Liver (tissue), 9 donors: Measurements from ENCODE around the gene SH2D3A. TPM values are rescaled to one million over a fixed set of nuclear protein-coding genes. Genes with fewer than 3 reads are reported as not detected.
"Not testable (repeated sequence)": the region's sequence is repeated elsewhere in the genome, so short reads cannot be mapped to it uniquely, and the experiment has no call there.

Experiments
- DNase-seq: peaks from one replicate; pipeline ENCODE4 v3.0.0-alpha.2; 2017; ENCODE audit warnings: low spot score
- H3K27ac ChIP-seq, 2 donors: one replicate each; pipeline ENCODE4 v1.7.0; 2013; ENCODE audit warnings: inconsistent platforms in 2 of 2, low read length in 2 of 2, control low read depth in 1 of 2, low read depth in 1 of 2, mild to moderate bottlenecking in 1 of 2
- H3K27me3 ChIP-seq, 4 donors: one replicate each; pipeline versions ENCODE4 v1.6.1 to v1.7.0; 2013; ENCODE audit warnings: low read length in 3 of 4, inconsistent platforms in 1 of 4, mild to moderate bottlenecking in 1 of 4, moderate library complexity in 1 of 4; ENCODE audit not compliant: control insufficient read depth in 4 of 4, insufficient read depth in 4 of 4
- H3K36me3 ChIP-seq, 4 donors: one replicate each; pipeline versions ENCODE4 v1.6.1 to v1.7.0; 2013; ENCODE audit warnings: low read length in 3 of 4, mild to moderate bottlenecking in 3 of 4, low read depth in 1 of 4, moderate library complexity in 1 of 4; ENCODE audit not compliant: control insufficient read depth in 4 of 4, insufficient read depth in 3 of 4
- H3K4me1 ChIP-seq, 4 donors: one replicate each; pipeline versions ENCODE4 v1.6.1 to v1.7.0; 2013; ENCODE audit warnings: low read length in 3 of 4, mild to moderate bottlenecking in 3 of 4, moderate library complexity in 1 of 4; ENCODE audit not compliant: control insufficient read depth in 4 of 4, insufficient read depth in 4 of 4
- H3K4me3 ChIP-seq, 3 donors: one replicate each; pipeline versions ENCODE4 v1.6.1 to v1.7.0; 2013; ENCODE audit warnings: low read length in 3 of 3, control low read depth in 1 of 3, low read depth in 1 of 3, mild to moderate bottlenecking in 1 of 3
- H3K9ac ChIP-seq, 2 donors: one replicate each; pipeline ENCODE4 v1.7.0; 2013; ENCODE audit warnings: low read length in 2 of 2, mild to moderate bottlenecking in 2 of 2, moderate library complexity in 2 of 2, control low read depth in 1 of 2, low read depth in 1 of 2
- H3K9me3 ChIP-seq, 4 donors: one replicate each; pipeline versions ENCODE4 v1.6.1 to v1.7.0; 2013; ENCODE audit warnings: low read length in 3 of 4; ENCODE audit not compliant: control insufficient read depth in 4 of 4
- EGR1 ChIP-seq, 2 donors: IDR thresholded peaks; 2 replicates each; pipeline ENCODE4 v1.6.1; 2016 to 2018; ENCODE audit warnings: antibody characterized with exemption in 2 of 2, low read depth in 2 of 2
- FOXA1 ChIP-seq: IDR thresholded peaks from 2 replicates; pipeline ENCODE4 v1.6.1; 2016; ENCODE audit warnings: antibody characterized with exemption
- FOXA2 ChIP-seq: IDR thresholded peaks from 2 replicates; pipeline ENCODE4 v1.6.1; 2016; ENCODE audit warnings: antibody characterized with exemption
- GABPA ChIP-seq, 2 donors: IDR thresholded peaks in 1 of 2; conservative IDR thresholded peaks in 1 of 2; 2 replicates each; pipeline ENCODE4 v1.6.1; 2016; ENCODE audit warnings: antibody characterized with exemption in 2 of 2, mild to moderate bottlenecking in 1 of 2, moderate library complexity in 1 of 2
- HNF4A ChIP-seq, 2 donors: conservative IDR thresholded peaks; 2 replicates each; pipeline ENCODE4 v1.6.1; 2016; ENCODE audit warnings: antibody characterized with exemption in 2 of 2, mild to moderate bottlenecking in 2 of 2
- HNF4G ChIP-seq: IDR thresholded peaks from 2 replicates; pipeline ENCODE4 v1.6.1; 2016; ENCODE audit warnings: antibody characterized with exemption
- JUND ChIP-seq, 2 donors: IDR thresholded peaks; 2 replicates each; pipeline ENCODE4 v1.6.1; 2016; ENCODE audit warnings: antibody characterized with exemption in 2 of 2
- NR2F2 ChIP-seq: IDR thresholded peaks from 2 replicates; pipeline ENCODE4 v1.6.1; 2016; ENCODE audit warnings: antibody characterized with exemption
- RAD21 ChIP-seq, 2 donors: IDR thresholded peaks; 2 replicates each; pipeline ENCODE4 v1.6.1; 2016; ENCODE audit warnings: antibody characterized with exemption in 2 of 2, mild to moderate bottlenecking in 2 of 2
- RXRA ChIP-seq, 2 donors: IDR thresholded peaks; 2 replicates each; pipeline ENCODE4 v1.6.1; 2017 to 2018; ENCODE audit warnings: antibody characterized with exemption in 2 of 2, mild to moderate bottlenecking in 1 of 2
- SP1 ChIP-seq: IDR thresholded peaks from 2 replicates; pipeline ENCODE4 v1.6.1; 2018; ENCODE audit warnings: antibody characterized with exemption, mild to moderate bottlenecking
- TAF1 ChIP-seq: conservative IDR thresholded peaks from 2 replicates; pipeline ENCODE4 v1.6.1; 2016; ENCODE audit warnings: antibody characterized with exemption, mild to moderate bottlenecking
- YY1 ChIP-seq: IDR thresholded peaks from 2 replicates; pipeline ENCODE4 v1.6.1; 2016; ENCODE audit warnings: antibody characterized with exemption, mild to moderate bottlenecking
- ZBTB33 ChIP-seq: IDR thresholded peaks from 2 replicates; pipeline ENCODE4 v1.6.1; 2016; ENCODE audit warnings: antibody characterized with exemption
- WGBS: extraction: QIAGEN DNeasy Blood & Tissue Kit; methylation state at CpG from one replicate; pipeline ENCODE4 v1.1.7; 2013; 5-methylcytosine and 5-hydroxymethylcytosine counted together
- polyA plus RNA-seq, 2 donors: library from polyadenylated mRNA; stranded (reverse) in 1 of 2; unstranded in 1 of 2; fragments of 200-250 nt in 1 of 2; fragments of >200 nt in 1 of 2; fragmentation: Nextera tagmentation in 1 of 2; extraction: Ambion mirVana in 1 of 2; gene quantifications; one replicate each; pipeline versions ENCODE4 v1.2.1 to v1.2.3, GENCODE V29; 2013 to 2015
- total RNA-seq, 2 donors: library from RNA; depleted of rRNA; stranded (reverse); fragments of >200 nt; gene quantifications; one replicate each; pipeline ENCODE4 v1.2.3, GENCODE V29; 2014
- TF ChIP-seq, protein P1 (sequence below): IDR thresholded peaks from 2 replicates; pipeline ENCODE4 v1.6.1; 2016; ENCODE audit warnings: antibody characterized with exemption
- TF ChIP-seq, protein P2 (sequence below): IDR thresholded peaks from 2 replicates; pipeline ENCODE4 v1.6.1; 2016; ENCODE audit warnings: antibody characterized with exemption
- TF ChIP-seq, protein P3 (sequence below): fragments of 150-350 bp; IDR thresholded peaks from 2 replicates; pipeline ENCODE4 v1.5.1; 2017; ENCODE audit warnings: improper control_type of control experiment, low read depth, low read length; ENCODE audit not compliant: missing input control
- TF ChIP-seq, protein P4 (sequence below): IDR thresholded peaks from 2 replicates; pipeline ENCODE4 v1.6.1; 2016; ENCODE audit warnings: antibody characterized with exemption, mild to moderate bottlenecking
- donor health status: healthy.
- donor health status: healthy.
- donor health status: healthy.
- donor health status: healthy.
- donor health status: healthy.

Gene SH2D3A
- total and polyA plus RNA-seq, 4 donors = 0.23 to 1.0 (median 0.77) TPM

DNA sequence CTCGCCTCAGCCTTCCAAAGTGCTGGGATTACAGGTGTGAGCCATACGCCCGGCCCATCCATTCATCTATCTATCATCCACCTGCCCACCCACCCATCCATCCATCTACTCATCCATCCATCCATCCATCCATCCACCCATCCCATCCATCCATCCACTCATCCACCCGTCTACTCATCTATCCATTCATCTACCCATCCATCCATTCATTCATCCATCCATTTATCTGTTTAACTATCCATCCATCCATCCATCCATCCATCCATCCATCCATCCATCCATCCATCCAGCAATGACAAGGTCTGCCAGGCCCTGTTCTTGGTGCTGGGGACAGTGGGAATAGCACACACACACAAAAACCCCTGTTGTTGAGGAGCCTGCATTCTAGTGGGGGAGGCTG, 9.8 kb upstream of the SH2D3A start:
- H3K4me1 ChIP-seq = peaks cover 0 to 3% (median 0%) of the 10 kb centered on the region in 4 donors
- no peaks in the 10 kb centered on the region for H3K9me3 ChIP-seq
- DNase-seq = no peak
- H3K27ac ChIP-seq = no peak overlapping the region
- no peaks in the 10 kb centered on the region for H3K27me3 ChIP-seq
- no peak overlapping the region for H3K9ac ChIP-seq
- no peak for TF ChIP-seq EGR1 (IDR thresholded peaks at IDR 0.05; ENCODE audit: low read depth in 2 of 2)
- no peak for TF ChIP-seq SP1
- no peak for TF ChIP-seq YY1
- TF ChIP-seq JUND (IDR thresholded peaks at IDR 0.05) = no peak
- no peak for TF ChIP-seq RAD21 (IDR thresholded peaks at IDR 0.05)
- no peak for TF ChIP-seq GABPA (IDR thresholded peaks at IDR 0.05 in 1 of 2, conservative IDR thresholded peaks at IDR 0.05 in 1 of 2)
- TF ChIP-seq, protein P1, sequence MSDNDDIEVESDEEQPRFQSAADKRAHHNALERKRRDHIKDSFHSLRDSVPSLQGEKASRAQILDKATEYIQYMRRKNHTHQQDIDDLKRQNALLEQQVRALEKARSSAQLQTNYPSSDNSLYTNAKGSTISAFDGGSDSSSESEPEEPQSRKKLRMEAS = no peak
- no peak for TF ChIP-seq RXRA (IDR thresholded peaks at IDR 0.05)
- no peak for TF ChIP-seq HNF4G
- TF ChIP-seq, protein P2, sequence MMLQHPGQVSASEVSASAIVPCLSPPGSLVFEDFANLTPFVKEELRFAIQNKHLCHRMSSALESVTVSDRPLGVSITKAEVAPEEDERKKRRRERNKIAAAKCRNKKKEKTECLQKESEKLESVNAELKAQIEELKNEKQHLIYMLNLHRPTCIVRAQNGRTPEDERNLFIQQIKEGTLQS = no peak
- TF ChIP-seq, protein P3, sequence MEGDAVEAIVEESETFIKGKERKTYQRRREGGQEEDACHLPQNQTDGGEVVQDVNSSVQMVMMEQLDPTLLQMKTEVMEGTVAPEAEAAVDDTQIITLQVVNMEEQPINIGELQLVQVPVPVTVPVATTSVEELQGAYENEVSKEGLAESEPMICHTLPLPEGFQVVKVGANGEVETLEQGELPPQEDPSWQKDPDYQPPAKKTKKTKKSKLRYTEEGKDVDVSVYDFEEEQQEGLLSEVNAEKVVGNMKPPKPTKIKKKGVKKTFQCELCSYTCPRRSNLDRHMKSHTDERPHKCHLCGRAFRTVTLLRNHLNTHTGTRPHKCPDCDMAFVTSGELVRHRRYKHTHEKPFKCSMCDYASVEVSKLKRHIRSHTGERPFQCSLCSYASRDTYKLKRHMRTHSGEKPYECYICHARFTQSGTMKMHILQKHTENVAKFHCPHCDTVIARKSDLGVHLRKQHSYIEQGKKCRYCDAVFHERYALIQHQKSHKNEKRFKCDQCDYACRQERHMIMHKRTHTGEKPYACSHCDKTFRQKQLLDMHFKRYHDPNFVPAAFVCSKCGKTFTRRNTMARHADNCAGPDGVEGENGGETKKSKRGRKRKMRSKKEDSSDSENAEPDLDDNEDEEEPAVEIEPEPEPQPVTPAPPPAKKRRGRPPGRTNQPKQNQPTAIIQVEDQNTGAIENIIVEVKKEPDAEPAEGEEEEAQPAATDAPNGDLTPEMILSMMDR = no peak
- no peak for TF ChIP-seq TAF1
- TF ChIP-seq FOXA1 = no peak
- TF ChIP-seq, protein P4, sequence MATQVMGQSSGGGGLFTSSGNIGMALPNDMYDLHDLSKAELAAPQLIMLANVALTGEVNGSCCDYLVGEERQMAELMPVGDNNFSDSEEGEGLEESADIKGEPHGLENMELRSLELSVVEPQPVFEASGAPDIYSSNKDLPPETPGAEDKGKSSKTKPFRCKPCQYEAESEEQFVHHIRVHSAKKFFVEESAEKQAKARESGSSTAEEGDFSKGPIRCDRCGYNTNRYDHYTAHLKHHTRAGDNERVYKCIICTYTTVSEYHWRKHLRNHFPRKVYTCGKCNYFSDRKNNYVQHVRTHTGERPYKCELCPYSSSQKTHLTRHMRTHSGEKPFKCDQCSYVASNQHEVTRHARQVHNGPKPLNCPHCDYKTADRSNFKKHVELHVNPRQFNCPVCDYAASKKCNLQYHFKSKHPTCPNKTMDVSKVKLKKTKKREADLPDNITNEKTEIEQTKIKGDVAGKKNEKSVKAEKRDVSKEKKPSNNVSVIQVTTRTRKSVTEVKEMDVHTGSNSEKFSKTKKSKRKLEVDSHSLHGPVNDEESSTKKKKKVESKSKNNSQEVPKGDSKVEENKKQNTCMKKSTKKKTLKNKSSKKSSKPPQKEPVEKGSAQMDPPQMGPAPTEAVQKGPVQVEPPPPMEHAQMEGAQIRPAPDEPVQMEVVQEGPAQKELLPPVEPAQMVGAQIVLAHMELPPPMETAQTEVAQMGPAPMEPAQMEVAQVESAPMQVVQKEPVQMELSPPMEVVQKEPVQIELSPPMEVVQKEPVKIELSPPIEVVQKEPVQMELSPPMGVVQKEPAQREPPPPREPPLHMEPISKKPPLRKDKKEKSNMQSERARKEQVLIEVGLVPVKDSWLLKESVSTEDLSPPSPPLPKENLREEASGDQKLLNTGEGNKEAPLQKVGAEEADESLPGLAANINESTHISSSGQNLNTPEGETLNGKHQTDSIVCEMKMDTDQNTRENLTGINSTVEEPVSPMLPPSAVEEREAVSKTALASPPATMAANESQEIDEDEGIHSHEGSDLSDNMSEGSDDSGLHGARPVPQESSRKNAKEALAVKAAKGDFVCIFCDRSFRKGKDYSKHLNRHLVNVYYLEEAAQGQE = no peak
- no peak for TF ChIP-seq HNF4A (conservative IDR thresholded peaks at IDR 0.05)
- TF ChIP-seq ZBTB33 = no peak
- no peak for TF ChIP-seq FOXA2
- TF ChIP-seq NR2F2 = no peak
- H3K36me3 ChIP-seq = no peaks in the 10 kb centered on the region
- 85% methylated on average over 4 of the region's 4 CpGs for WGBS
- H3K4me3 ChIP-seq = no peak overlapping the region

- H3K27me3 ChIP-seq, H3K27ac ChIP-seq, H3K4me3 ChIP-seq, H3K9me3 ChIP-seq, H3K4me1 ChIP-seq, DNase-seq, H3K9ac ChIP-seq, H3K36me3 ChIP-seq: not testable (repeated sequence)
Measured at GRCh38 chr19:6776045-6776444, 8.8 kb upstream of the SH2D3A start.
